IMR-90 (cell line): ENCODE measurements around the gene TUBA3E. TPM values are rescaled to one million over a fixed set of nuclear protein-coding genes. Genes with fewer than 3 reads are reported as not detected.
"Not testable (repeated sequence)": the region's sequence is repeated elsewhere in the genome, so short reads cannot be mapped to it uniquely, and the experiment has no call there.

Experiments
- ATAC-seq: fragments of 200-7000 bp; cut with Tn5 transposase; 2 replicates; pipeline ENCODE4 v1.9.1; 2020; ENCODE audit warnings: low read depth, mild to moderate bottlenecking, moderate library complexity
- BruUV-seq: library from RNA; stranded (reverse); fragments of 400-500 nt; replicated peaks from 2 replicates; lab custom pipeline; 2021; lab: Mats Ljungman, UMichigan
- CTCF ChIA-PET: fragments of 300-600 bp; formaldehyde crosslinking; extraction: SDS; loops from one replicate; lab custom pipeline; 2021; ENCODE audit warnings: antibody characterized with exemption; lab: Yijun Ruan, JAX
- POLR2A ChIA-PET: fragments of 300-600 bp; sonication (Branson Sonifier 250); formaldehyde crosslinking; loops from one replicate; lab custom pipeline; 2022; ENCODE audit warnings: antibody characterized with exemption; ENCODE audit not compliant: unreplicated experiment; lab: Charles Lee
- DNase-seq: peaks from one replicate; pipeline ENCODE4 v3.0.0; 2013
- H2AFZ ChIP-seq: replicated peaks from 2 replicates; pipeline ENCODE3; 2013; ENCODE audit warnings: low read length, mild to moderate bottlenecking; ENCODE audit not compliant: poor library complexity
- H2AK5ac ChIP-seq: 2 replicates; pipeline ENCODE4 v1.6.1; 2013; ENCODE audit warnings: low read depth, low read length, inconsistent platforms
- H2AK9ac ChIP-seq: replicated peaks from 2 replicates; pipeline ENCODE3; 2013; ENCODE audit warnings: mild to moderate bottlenecking, low read depth, low read length, moderate library complexity; ENCODE audit not compliant: poor library complexity
- H2BK120ac ChIP-seq: 2 replicates; pipeline ENCODE4 v1.6.1; 2013; ENCODE audit warnings: low read depth, low read length, inconsistent platforms
- H2BK15ac ChIP-seq: 3 replicates; pipeline ENCODE4 v1.6.1; 2013; ENCODE audit warnings: low read depth, low read length, inconsistent platforms
- H2BK20ac ChIP-seq: 2 replicates; pipeline ENCODE4 v1.6.1; 2013; ENCODE audit warnings: low read depth, mild to moderate bottlenecking, inconsistent platforms, low read length, moderate library complexity
- H2BK5ac ChIP-seq: 2 replicates; pipeline ENCODE4 v1.6.1; 2013; ENCODE audit warnings: mild to moderate bottlenecking, low read depth, low read length, inconsistent platforms; ENCODE audit not compliant: poor library complexity, severe bottlenecking
- H3K14ac ChIP-seq: replicated peaks from 2 replicates; pipeline ENCODE4 v1.6.1; 2013; ENCODE audit warnings: low read depth, low read length, inconsistent platforms
- H3K18ac ChIP-seq: 2 replicates; pipeline ENCODE4 v1.6.1; 2013; ENCODE audit warnings: low read depth, low read length, control low read depth
- H3K23ac ChIP-seq: 2 replicates; pipeline ENCODE4 v1.6.1; 2013; ENCODE audit warnings: low read depth, low read length, inconsistent platforms
- H3K27ac ChIP-seq: 2 replicates; pipeline ENCODE4 v1.5.1; 2013; ENCODE audit warnings: mild to moderate bottlenecking, control low read depth, low read length; ENCODE audit not compliant: insufficient read depth
- H3K27me3 ChIP-seq: 2 replicates; pipeline ENCODE4 v1.6.1; 2013; ENCODE audit warnings: low read length; ENCODE audit not compliant: control insufficient read depth, insufficient read depth
- H3K36me3 ChIP-seq: 2 replicates; pipeline ENCODE4 v1.6.1; 2013; ENCODE audit warnings: low read length, mixed read lengths; ENCODE audit not compliant: control insufficient read depth, insufficient read depth
- H3K4ac ChIP-seq: 2 replicates; pipeline ENCODE4 v1.6.1; 2013; ENCODE audit warnings: low read depth, low read length, inconsistent platforms
- H3K4me1 ChIP-seq: 2 replicates; pipeline ENCODE4 v1.6.1; 2013; ENCODE audit warnings: low read length, mixed read lengths; ENCODE audit not compliant: control insufficient read depth, insufficient read depth
- H3K4me2 ChIP-seq: 2 replicates; pipeline ENCODE4 v1.6.1; 2013; ENCODE audit warnings: low read depth, mild to moderate bottlenecking, control low read depth, low read length, moderate library complexity
- H3K4me3 ChIP-seq: 2 replicates; pipeline ENCODE4 v1.5.1; 2013; ENCODE audit warnings: low read depth, mild to moderate bottlenecking, control low read depth, low read length, moderate library complexity; ENCODE audit not compliant: insufficient read depth
- H3K56ac ChIP-seq: 2 replicates; pipeline ENCODE4 v1.6.1; 2013; ENCODE audit warnings: low read length, inconsistent platforms; ENCODE audit not compliant: insufficient read depth; ENCODE audit errors: extremely low read depth
- H3K79me1 ChIP-seq, 2 experiments: 2 replicates each; pipeline ENCODE4 v1.6.1; 2013; ENCODE audit warnings: low read length in 2 of 2, inconsistent platforms in 1 of 2, low read depth in 1 of 2
- H3K9ac ChIP-seq: 2 replicates; pipeline ENCODE4 v1.6.1; 2013; ENCODE audit warnings: low read depth, low read length, control low read depth
- H3K9me1 ChIP-seq: 2 replicates; pipeline ENCODE4 v1.6.1; 2013; ENCODE audit warnings: low read length, inconsistent platforms; ENCODE audit not compliant: insufficient read depth
- H3K9me3 ChIP-seq: 2 replicates; pipeline ENCODE4 v1.6.1; 2013; ENCODE audit warnings: low read length; ENCODE audit not compliant: control insufficient read depth, insufficient read depth
- H4K20me1 ChIP-seq: 2 replicates; pipeline ENCODE4 v1.6.1; 2013; ENCODE audit warnings: low read length, inconsistent platforms; ENCODE audit not compliant: insufficient read depth
- H4K5ac ChIP-seq: 2 replicates; pipeline ENCODE4 v1.6.1; 2013; ENCODE audit warnings: mild to moderate bottlenecking, low read depth, low read length, control low read depth
- H4K8ac ChIP-seq, 2 experiments: 2 replicates each; pipeline ENCODE4 v1.6.1; 2013; ENCODE audit warnings: low read depth in 2 of 2, low read length in 2 of 2, control low read depth in 1 of 2, inconsistent platforms in 1 of 2
- H4K91ac ChIP-seq: 2 replicates; pipeline ENCODE4 v1.6.1; 2013; ENCODE audit warnings: low read depth, low read length, inconsistent platforms; ENCODE audit not compliant: insufficient read depth
- CEBPB ChIP-seq: IDR thresholded peaks from 2 replicates; pipeline ENCODE4 v1.6.1; 2012; ENCODE audit warnings: low read depth, low read length, improper control_type of control experiment
- whole genome bisulfite sequencing, 2 experiments: methylation state at CpG; one replicate each; pipeline versions ENCODE4 v1.1.5 to v1.1.7; 2013; ENCODE audit warnings: missing lambda C conversion rate in 2 of 2; ENCODE audit not compliant: insufficient read length in 1 of 2; ENCODE audit errors: extremely low coverage in 2 of 2; 5-methylcytosine and 5-hydroxymethylcytosine counted together
- dilution Hi-C: fragments of 300-500 bp; cut with HindIII; formaldehyde crosslinking; loops from one replicate; pipeline ENCODE4 v1.14.3; 2018; ENCODE audit warnings: low sequenced_read_pairs; ENCODE audit not compliant: unreplicated experiment
- in situ Hi-C: fragments of 300-500 bp; cut with MboI; formaldehyde crosslinking; loops from 3 replicates; pipeline ENCODE4 v1.14.3; 2019; ENCODE audit warnings: low sequenced_read_pairs, inconsistent platforms, mixed read lengths
- intact Hi-C: fragments of 100-400 bp; cut with micrococcal nuclease; formaldehyde crosslinking; loops from 2 replicates; pipeline ENCODE4 v1.10.0; 2022
- polyA plus RNA-seq, 3 experiments: library from polyadenylated mRNA; depleted of rRNA; stranded (reverse); fragments of >200 nt; gene quantifications; 2 replicates each; pipeline ENCODE4 v1.2.3, GENCODE V29; 2012; ENCODE audit warnings: low replicate concordance in 1 of 3
- total RNA-seq: library from RNA; depleted of rRNA; stranded (reverse); fragments of >200 nt; gene quantifications from 2 replicates; pipeline ENCODE4 v1.2.3, GENCODE V29; 2012

The TUBA3E gene
- total and polyA plus RNA-seq, 2 of the 4 experiments (the other 2 are of a cell fraction): not detected

- H3K9me1 ChIP-seq, H2AK9ac ChIP-seq, H3K4me3 ChIP-seq, BruUV-seq, H3K23ac ChIP-seq, dilution Hi-C loops, CTCF ChIA-PET, DNase-seq, H2BK120ac ChIP-seq, H3K27ac ChIP-seq, H3K9me3 ChIP-seq, H3K4me1 ChIP-seq, H2BK5ac ChIP-seq, H4K91ac ChIP-seq, H2BK15ac ChIP-seq, H3K14ac ChIP-seq, H4K20me1 ChIP-seq, H4K5ac ChIP-seq, H3K4me2 ChIP-seq, H3K56ac ChIP-seq, intact Hi-C loops, H2BK20ac ChIP-seq, H3K4ac ChIP-seq, ATAC-seq, H2AK5ac ChIP-seq, in situ Hi-C loops, POLR2A ChIA-PET, H2AFZ ChIP-seq, H3K18ac ChIP-seq, H3K9ac ChIP-seq, H3K27me3 ChIP-seq, H4K8ac ChIP-seq: not testable (repeated sequence)
- peaks cover 8 to 24% of the 10 kb centered on the region in 2 experiments; a peak in 3 of 4 replicates for H3K79me1 ChIP-seq
- H3K36me3 ChIP-seq: peaks cover 16% of the 10 kb centered on the region
- peak; percentile 23; the same call in 1 of the 2 replicates for TF ChIP-seq CEBPB
- 85% methylated on average over 7 of the region's 17 CpGs; no CpG with 5 or more reads in 1 of the 2 experiments for WGBS, 2 experiments
Measured at GRCh38 chr2:130187859-130188792, 10.1 kb downstream of the TUBA3E start.
